GM12874 (cell line): ENCODE measurements around the gene SPTLC3.

Experiments used
- CTCF ChIP-seq: IDR thresholded peaks from 2 replicates; pipeline ENCODE4 v1.5.1; 2011; ENCODE audit warnings: low read depth, mild to moderate bottlenecking, control low read depth, low read length, moderate library complexity; ENCODE audit not compliant: insufficient read depth

The SPTLC3 gene

GRCh38 chr20:13101706-13102105 lies 92.9 kb downstream of the SPTLC3 start:
- TF ChIP-seq CTCF, result no peak

GRCh38 chr20:13102237-13102636 lies 93.5 kb downstream of the SPTLC3 start:
- TF ChIP-seq CTCF, result no peak

GRCh38 chr20:13102694-13103093 lies 93.9 kb downstream of the SPTLC3 start:
- no peak for TF ChIP-seq CTCF

GRCh38 chr20:13105039-13105438 lies 96.3 kb downstream of the SPTLC3 start:
- TF ChIP-seq CTCF, result no peak

GRCh38 chr20:13105864-13106457 lies 97.2 kb downstream of the SPTLC3 start:
- TF ChIP-seq CTCF, result peak; percentile 34

- TF ChIP-seq CTCF, result no peak
Measured at GRCh38 chr20:13109658-13110057, 100.9 kb downstream of the SPTLC3 start.

GRCh38 chr20:13110796-13111195 lies 102.0 kb downstream of the SPTLC3 start:
- TF ChIP-seq CTCF, result no peak
